Retina (tissue), 1 donor: ENCODE results near the gene CCDC24.

Source experiments
- DNase-seq: peaks from one replicate; pipeline ENCODE4 v3.0.0-alpha.2; 2016

The CCDC24 gene

DNA sequence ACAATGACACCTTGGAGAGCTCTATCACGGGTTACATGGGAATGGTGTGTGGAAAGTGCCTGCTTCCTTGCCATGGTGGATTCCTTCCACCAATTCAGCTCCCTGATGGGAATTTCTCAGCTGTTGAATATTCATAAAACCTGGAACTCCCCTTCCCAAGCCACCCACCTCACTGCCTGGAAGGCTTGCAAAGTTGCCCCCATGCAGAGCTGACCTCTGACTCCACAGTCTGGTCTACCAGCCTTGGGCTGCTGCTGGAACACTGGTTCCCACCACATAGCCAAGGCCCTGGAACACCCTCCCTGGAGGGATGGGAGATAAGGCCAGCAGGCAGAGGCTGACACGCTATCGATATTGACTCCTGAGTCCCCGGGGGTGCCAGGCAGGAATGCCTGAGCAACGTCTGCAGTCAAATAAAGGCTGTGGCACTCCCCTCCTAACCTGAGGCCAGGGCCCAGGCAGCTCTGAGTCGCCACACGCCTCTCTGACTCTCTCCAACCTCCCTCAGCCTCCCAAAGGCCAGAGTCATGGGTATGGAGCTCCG is 8.8 kb downstream of the CCDC24 start:
- DNase-seq: no peak

- no peak for DNase-seq
Measured at GRCh38 chr1:44002165-44002564, 10.8 kb downstream of the CCDC24 start.

- DNase-seq: no peak
Measured at GRCh38 chr1:44002606-44003157, 11.3 kb downstream of the CCDC24 start.

DNA sequence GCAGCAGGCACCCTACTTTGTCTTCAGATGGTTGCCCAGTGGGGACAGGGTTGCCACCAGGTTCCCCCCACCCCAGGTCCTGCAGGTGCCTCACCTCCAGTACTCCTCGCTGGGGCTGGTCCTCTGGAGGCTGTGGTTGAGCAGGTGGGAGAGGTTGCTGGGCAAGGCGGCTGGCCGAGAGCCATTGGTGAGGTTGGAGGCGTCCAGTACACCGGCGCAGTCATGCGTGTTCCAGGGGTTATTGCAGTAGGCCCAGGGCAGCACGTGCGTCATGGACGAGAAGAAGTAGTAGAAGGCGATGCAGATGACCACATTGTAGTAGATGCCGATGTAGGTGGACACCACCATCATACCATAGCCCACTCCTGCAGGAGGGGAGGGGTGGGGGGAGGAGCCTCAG is 16.9 kb downstream of the CCDC24 start:
- no peak for DNase-seq

GRCh38 chr1:44010935-44011471 is 19.6 kb downstream of the CCDC24 start:
- no peak for DNase-seq

DNA sequence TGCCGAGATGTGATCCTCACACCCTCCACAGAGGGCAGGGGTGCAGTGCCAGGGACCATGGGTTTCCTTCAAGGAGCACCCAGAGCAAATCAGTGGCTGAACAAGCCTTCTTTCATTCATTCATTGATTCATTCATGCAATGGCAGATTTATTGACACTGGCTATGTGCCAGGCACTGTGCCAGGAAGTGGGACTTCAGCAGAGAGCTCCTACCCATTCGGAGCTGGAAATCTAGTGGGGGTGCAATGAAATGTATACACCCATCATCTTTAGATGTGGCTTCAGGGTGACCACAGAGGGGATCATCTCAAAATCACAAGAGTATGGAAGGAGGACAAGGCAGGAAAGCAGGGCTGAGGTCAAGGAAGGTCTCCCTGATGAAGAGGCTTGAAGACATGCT is 21.0 kb downstream of the CCDC24 start:
- DNase-seq: no peak

DNA sequence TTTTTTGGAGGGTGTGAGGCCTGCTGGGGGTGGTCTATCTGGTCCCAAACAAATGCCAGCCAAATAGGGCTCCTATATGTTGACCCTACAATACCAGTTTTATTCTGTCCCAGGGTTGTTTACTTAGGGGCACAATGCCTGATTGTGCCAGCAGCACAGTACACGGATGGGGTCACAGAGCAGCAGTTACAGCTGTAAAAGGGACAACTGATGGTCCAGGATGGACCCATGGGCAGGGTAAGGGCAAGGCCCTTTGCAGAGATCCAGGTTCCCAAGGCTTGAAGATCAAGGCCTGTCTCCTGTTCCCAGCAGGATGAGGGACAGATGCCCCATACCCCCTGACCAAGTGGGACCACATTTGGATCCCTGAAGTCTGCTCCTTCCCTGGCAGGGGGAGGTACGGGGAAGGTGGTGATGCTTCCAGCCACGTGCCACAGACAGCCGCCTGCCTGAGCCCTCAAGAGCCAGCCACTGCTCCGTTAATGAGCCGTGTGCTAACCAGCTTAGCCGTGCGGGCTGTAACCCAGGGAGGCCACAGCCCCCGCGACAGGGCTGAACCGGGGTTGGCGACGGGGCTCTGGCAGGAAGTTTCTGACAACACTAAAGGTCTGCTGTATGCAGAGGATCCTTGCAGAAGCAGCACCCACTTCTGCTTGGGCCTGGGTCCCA is 21.7 kb downstream of the CCDC24 start:
- peak; percentile 79 for DNase-seq

- DNase-seq: no peak
Measured at GRCh38 chr1:44013949-44014348, 22.6 kb downstream of the CCDC24 start.

GRCh38 chr1:44014365-44015104 is 23.1 kb downstream of the CCDC24 start:
- DNase-seq: no peak

GRCh38 chr1:44015206-44015605 is 23.8 kb downstream of the CCDC24 start:
- DNase-seq: no peak

- no peak for DNase-seq
Measured at GRCh38 chr1:44016041-44016889, 24.9 kb downstream of the CCDC24 start.

- DNase-seq: peak; percentile 83
Measured at GRCh38 chr1:44016890-44017400, 25.5 kb downstream of the CCDC24 start.

DNA sequence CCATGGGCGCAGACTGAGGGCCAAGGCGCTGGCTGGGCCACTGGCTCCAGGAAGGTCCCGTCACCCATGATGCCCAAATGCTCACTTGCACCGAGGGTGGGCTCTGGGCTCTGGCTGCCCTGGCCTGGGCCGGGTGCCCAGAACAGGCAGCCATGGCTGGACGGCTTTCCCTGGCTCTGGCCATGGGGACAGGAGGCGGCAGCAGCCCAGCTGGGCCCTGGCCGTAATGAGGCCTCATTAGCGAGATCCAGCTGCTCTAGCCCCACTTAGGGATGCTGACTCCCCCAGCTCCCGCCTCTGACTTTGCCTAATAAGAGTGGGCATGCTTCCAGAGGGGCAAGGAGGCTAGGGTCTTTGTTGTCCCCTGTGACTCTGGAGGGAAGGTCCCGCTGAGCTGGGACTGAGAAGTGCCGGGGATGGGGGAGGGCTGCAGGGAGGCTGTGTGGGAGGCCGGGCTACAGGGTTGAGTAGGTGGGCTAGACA is 28.1 kb downstream of the CCDC24 start:
- peak; percentile 89 for DNase-seq

DNA sequence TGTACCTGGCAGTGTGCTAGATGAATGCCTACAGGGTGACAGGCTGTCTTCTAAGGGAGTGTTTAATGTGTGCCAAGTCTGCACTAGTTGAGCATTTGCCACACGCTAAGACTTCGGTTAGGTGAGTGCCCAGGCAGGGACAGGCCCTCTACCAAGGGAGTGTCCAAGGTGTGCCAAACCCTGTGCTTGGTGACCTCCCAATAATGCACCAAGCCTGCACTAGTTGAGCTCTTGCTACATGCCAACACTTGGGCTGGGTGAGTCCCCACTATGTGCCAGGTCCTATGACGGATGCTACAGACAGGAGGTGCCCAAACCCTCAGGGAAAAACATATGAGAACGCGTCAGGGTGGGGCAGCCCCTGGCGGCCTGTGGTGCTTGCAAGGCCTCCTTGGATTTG is 29.1 kb downstream of the CCDC24 start:
- DNase-seq: no peak

- peak; percentile 37 for DNase-seq
Measured at GRCh38 chr1:44021156-44021555, 29.8 kb downstream of the CCDC24 start.

DNA sequence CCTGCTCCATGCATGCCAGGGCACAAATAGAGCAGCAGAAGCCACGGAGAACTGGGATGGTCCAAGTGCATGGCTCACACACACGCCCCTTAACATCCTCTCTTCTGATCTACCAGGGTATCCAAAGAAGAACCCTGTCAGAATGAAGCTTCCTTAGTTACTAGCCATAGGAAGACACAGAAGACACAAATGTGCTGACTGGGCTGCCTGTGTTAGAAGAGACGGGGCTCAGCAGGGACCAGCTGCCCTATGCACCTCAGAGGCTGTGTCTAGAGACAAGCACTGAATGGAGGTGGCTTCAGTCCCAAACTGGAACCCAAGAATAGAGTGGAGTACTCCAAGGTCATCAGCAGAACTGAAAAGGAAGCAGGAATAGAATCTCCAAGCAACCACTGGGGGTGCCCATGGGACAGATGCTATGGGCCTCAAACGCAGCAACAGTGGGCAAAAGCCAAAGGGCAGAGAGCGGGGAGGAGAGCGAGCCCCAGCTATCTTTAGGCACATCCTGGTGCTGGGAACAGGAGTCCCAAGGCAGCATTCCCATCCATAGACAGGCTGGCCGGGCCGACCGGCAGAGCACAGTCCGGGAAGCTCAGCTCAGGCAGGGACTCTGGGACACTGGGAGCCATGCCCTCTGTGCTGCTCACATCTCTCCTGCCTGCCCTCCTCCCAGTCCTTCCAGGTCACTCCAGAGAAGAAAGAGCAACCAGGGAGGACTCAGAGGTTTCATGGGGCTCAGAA is 30.4 kb downstream of the CCDC24 start:
- no peak for DNase-seq

DNA sequence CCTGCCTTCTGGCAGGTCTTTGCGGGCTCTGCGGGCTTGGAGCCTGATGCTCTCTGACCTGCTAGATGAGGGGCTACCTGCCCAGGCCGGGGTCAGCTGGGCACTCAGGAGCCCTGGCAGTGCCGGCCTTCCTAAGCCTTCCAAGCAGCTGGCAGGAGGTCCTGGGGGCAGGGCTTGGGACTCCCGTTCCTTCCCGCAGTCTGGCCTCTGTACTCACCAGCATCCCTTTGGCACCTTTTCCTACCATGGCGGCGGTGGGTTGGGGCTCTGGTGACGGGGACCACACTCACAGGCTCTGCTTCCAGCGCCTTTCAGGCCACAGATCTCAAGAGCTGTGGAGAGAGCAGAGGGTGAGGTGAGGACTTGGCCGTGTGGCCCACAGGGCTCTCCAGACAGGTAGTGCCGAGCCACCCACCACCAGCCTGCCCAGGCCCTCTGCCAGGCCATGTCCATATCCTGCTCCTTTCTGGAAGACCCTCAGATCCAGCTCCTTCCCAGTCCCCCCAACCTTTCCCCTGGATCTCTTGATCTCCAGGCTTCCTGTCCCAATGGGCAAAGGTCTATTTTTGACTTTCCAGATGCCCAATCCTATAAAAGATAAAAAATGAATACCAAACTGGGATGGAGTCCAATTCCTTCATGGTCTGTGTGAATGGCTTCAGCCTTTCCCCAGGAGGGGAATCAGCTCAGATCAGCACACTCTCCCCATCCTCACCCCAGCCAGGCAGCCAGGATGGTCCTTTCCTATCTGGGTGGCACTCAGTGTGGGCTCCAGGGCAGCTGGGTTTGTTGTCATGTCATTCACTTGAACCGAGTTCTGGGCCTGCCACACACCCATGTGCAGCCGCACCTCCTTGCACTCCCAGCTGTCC is 32.9 kb downstream of the CCDC24 start:
- DNase-seq: no peak

DNA sequence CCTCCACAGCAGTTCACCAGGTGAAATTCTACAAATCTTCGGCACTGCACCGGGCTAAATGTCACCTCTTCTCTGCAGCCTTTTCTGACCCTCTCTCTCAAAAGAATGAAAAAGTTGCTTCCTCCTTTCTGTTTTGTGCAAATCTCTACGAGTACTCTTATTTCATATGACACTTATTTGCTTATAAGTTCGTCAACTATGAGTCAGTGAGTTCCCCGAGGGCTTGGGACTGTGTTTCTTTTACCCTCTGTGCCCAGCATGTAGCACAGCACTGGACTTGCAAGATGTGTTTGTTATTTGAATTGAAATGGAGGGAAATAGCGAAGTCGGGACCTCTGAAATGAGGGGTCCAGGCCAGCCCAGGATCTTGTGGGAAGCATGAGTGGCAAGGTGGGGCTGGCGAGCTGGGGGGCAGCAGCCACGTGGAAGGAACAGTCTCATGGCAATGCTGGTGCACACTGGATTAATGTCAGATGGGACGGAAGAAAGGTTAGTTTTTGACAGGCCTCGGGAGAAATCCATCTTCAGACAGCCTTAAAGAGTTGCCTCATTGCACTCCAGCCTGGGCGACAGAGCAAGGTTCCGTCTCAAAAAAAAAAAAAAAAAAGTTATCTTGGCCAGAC is 33.6 kb downstream of the CCDC24 start:
- DNase-seq: no peak

DNA sequence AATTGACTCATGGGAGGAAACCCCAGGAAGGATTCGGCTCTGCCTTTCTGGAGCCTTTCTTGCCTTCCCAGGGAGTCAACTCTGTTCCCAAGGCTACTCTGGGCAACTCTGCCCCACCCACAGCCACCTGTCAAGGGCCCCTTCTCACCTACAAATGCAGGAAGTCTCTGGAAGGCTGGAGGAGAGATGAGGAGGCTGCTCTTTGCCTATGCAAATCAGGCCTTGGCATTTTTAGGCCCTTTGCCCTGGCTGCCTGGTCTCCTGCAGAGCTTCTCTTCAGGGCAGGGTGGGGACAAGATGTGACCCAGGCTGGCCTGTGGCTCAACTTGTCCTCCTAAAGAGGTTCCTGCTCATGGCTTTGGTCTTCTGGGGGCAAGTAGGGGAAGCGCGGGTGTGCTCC is 34.4 kb downstream of the CCDC24 start:
- DNase-seq: no peak

- DNase-seq: no peak
Measured at GRCh38 chr1:44027320-44027719, 35.9 kb downstream of the CCDC24 start.
